Breast epithelium (tissue), 3 donors: ENCODE data around the gene CDC42EP5.

ENCODE experiments used
- POLR2A ChIP-seq: fragments of 450-650 bp; IDR thresholded peaks from one replicate; pipeline ENCODE4 v1.6.1; 2016; ENCODE audit warnings: antibody characterized with exemption, mild to moderate bottlenecking, moderate library complexity
- TF ChIP-seq, protein P1 (sequence below), 3 donors: fragments of 450-650 bp; IDR thresholded peaks; one replicate each; pipeline ENCODE4 v1.5.1; 2016 to 2017; ENCODE audit warnings: antibody characterized with exemption in 3 of 3, mild to moderate bottlenecking in 3 of 3, moderate library complexity in 3 of 3

DNA sequence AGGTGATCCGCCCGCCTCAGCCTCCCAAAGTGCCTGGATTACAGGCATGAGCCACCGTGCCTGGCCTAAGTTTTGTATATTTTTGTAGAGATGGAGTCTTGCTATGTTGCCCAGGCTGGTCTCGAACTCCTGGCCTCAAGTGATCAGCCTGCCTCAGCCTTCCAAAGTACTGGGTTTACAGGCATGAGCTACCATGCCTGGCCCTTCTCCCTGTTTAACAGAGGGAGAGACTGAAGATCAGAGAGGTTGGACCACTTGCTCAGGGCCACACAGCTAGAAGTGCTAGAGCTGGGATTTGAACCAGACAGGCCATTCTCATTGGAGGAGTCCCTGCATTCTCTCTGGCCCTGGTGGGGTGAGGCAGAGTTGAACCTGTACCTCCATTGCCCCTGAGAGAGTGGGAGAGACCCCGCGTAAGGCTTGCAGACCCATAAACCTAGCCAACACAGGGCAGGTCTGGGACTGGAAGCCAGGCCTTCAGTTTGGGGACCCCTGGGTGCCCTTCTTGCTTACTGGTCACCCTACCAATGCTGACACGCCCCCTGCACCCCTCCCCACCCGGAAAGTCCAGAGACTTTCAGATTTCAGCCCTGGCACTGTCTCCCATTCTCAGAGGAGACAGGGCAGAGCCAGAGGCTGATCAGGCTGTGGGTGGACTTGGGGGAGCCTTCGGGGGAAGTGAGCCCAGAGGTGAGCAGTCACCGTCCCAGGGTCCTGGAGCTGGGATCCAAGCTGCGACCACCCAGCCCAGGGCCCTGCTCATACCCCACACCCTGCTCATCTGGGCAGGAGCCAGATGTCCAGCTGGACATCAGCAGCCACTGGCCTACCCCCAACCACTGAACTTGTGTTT lies 44.5 kb downstream of the CDC42EP5 start:
- TF ChIP-seq, protein P1, sequence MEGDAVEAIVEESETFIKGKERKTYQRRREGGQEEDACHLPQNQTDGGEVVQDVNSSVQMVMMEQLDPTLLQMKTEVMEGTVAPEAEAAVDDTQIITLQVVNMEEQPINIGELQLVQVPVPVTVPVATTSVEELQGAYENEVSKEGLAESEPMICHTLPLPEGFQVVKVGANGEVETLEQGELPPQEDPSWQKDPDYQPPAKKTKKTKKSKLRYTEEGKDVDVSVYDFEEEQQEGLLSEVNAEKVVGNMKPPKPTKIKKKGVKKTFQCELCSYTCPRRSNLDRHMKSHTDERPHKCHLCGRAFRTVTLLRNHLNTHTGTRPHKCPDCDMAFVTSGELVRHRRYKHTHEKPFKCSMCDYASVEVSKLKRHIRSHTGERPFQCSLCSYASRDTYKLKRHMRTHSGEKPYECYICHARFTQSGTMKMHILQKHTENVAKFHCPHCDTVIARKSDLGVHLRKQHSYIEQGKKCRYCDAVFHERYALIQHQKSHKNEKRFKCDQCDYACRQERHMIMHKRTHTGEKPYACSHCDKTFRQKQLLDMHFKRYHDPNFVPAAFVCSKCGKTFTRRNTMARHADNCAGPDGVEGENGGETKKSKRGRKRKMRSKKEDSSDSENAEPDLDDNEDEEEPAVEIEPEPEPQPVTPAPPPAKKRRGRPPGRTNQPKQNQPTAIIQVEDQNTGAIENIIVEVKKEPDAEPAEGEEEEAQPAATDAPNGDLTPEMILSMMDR (IDR thresholded peaks at IDR 0.05) = no peak
- TF ChIP-seq POLR2A = no peak
